ENCODE data around the gene UROC1.

The UROC1 gene

DNA sequence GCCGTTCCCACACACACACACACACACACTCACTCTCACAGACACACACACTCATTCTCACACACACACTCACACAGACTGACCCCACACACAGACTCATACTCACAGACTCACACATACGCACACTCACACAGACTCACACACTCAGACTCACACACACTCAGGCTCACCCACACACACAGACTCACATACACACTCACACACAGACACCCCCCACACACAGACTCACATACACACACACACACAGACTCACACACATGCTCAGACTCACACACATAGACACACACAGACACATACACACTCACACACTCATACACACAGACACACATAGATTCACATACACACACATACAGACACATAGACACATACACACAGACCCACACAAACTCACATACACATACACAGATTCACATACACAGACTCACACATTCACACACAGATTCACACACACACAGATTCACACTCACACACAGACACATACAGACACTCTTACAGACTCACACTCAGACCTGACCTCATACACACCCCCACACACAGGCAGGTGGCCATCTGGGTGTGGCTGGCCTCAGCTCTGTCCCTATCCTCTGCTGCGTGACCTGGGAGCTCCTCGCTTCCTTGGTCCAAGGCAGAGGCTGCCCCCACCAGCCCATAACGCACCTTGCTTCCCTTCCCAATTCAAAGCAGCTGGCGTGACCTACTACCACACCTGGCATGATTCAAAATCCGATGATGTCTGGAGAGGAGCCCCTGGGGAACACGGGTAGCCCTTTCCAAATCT is 39.3 kb upstream of the UROC1 start:
- ChIA-PET POLR2A (ENCODE audit: low non-redundant PET) (no interaction called here), CTCF (interaction anchor here (0.5 kb wide), 1 partner anchor 282 kb away, joined by 8 read pairs; no protein-coding TSS in a partner anchor)
- DNase-seq (ENCODE audit: low spot score), result no peak
- TF ChIP-seq, protein P1, sequence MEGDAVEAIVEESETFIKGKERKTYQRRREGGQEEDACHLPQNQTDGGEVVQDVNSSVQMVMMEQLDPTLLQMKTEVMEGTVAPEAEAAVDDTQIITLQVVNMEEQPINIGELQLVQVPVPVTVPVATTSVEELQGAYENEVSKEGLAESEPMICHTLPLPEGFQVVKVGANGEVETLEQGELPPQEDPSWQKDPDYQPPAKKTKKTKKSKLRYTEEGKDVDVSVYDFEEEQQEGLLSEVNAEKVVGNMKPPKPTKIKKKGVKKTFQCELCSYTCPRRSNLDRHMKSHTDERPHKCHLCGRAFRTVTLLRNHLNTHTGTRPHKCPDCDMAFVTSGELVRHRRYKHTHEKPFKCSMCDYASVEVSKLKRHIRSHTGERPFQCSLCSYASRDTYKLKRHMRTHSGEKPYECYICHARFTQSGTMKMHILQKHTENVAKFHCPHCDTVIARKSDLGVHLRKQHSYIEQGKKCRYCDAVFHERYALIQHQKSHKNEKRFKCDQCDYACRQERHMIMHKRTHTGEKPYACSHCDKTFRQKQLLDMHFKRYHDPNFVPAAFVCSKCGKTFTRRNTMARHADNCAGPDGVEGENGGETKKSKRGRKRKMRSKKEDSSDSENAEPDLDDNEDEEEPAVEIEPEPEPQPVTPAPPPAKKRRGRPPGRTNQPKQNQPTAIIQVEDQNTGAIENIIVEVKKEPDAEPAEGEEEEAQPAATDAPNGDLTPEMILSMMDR (conservative IDR thresholded peaks at IDR 0.05; ENCODE audit: low read depth), result no peak
- H3K27ac ChIP-seq, result no peak overlapping the region

DNA sequence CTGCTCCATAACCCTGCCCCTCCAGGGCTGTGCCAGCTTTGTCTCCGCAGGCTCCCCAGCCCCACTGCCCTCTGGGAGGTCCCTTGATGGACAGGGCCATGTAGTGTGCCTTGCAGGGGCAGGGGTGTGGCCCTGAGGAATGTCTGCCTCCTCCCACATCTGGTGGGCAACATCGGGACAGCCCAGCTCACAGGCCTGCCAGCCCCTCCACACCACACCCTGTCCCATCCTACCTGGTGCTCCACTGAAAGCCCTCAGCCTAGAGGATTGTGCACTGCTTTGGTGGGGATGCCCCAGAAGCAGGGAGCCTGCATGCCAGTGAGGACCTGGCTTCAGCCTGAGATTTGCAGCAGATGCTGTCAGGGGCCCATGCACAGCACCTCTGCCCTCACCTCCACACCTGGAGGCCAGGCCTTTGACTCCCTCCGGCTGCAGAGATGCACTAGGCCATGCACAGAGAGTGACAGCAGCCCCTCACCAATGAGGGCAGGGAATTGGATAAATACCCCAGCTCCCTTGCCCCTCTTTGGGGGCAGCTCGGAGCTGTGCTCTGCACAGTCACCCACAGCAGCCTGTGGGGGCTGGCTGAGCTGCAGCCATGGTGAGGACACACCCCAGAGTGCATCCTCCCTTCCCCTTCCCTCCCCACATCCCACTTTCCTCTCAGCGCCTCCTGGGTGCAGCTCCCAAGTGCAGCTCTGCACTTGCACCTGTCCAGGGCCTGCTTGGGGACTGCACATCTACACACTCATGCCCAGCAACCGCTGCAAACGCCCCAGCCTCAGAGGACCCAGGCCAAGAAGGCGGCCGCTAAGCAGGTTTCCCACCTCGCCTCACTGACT is 38.4 kb upstream of the UROC1 start:
- CTCF ChIA-PET, result no interaction called here
- POLR2A ChIA-PET (ENCODE audit: low non-redundant PET), result no interaction called here
- no peak for DNase-seq (ENCODE audit: low spot score)
- TF ChIP-seq, protein P1 (conservative IDR thresholded peaks at IDR 0.05; ENCODE audit: low read depth), result no peak
- no peak overlapping the region for H3K27ac ChIP-seq

DNA sequence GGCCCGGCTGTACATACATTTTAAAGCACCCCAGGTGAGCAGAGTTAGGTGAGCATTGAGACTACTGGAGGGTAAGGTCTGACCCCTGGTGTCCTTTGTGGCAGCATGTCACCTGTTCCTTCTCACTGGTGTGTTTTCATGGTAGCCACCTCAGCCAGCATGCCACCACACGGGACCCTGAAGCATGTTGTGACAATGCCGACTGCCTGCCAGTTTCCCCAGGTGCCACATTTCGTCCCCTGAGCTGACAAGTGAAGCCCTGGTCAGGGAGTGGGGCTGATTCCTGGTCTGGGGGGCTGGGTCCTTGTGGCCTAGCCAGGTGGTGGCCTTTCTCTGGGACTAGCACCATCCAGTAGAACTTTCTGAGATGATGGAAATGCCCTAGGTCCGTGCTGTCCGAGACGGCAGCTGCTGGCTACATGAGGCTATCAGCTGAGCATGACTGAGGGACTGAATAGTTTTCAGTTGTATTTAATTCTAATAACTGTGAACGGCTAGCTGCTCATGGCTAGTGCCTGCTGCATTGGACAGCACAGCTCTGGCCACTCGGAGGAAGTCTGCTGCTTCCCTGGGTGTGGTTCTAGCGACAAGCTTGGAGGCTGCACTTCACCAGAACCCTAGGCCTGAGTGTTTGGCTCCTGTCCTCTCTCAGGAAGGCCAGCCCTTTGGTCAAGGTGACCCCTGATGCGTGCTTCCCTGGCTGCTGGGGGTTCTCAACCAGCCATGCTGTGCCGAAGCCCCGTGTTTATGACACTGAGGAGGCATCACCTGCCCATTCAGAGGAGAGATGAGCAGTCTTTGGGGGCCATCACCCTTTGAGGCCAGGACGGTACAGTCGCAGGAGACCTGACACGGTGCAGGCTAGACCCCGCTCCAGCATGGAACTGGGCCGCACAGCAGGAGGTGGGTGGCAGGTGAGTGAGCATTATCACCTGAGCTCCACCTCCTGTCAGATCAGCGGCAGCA is 37.3 kb upstream of the UROC1 start:
- TF ChIP-seq, protein P1 (conservative IDR thresholded peaks at IDR 0.05; ENCODE audit: low read depth), result no peak

DNA sequence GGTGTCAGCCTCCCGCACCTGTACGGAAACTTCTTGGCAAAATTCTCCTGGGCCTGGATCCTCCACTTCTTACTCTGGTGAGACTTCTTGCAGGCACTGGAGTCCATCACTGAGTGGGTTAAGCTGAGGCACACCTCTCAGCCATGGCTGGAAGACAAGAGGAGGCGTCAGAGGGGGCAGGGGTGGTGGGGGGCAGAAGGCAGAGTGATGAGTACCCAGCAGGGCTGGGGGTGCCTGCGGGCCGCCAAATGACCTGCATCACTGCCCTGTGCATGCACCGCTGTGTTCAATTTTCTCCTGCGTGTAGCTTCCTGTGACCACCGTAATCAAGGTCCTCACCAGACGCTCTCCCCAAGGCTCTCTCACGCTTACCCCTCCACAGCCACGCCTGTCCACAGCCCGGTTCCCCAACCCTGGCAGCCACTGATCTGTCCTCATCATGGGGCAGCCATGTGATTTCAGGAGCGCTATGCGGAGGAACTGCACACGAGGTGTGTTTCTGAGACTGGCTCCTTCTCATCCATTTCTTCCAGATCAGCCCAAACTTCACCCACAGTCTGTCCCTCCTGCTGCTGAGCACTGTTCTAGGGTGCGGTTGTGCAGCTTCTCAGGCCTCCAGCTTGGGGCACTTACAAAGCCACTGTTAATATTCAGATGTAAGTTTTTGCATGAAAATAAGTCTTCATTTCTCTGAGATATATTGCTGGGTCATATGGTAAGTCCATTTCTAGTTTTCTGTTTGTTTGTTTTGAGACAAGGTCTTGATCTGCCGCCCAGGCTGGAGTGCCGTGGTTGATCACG is 35.9 kb upstream of the UROC1 start:
- TF ChIP-seq, protein P1 (conservative IDR thresholded peaks at IDR 0.05; ENCODE audit: low read depth), result no peak
- POLR2A ChIA-PET (ENCODE audit: low non-redundant PET), result no interaction called here
- no peak overlapping the region for H3K27ac ChIP-seq
- CTCF ChIA-PET, result no interaction called here
- DNase-seq (ENCODE audit: low spot score), result no peak

More for the DNA sequence above, 37.3 kb upstream of the UROC1 start:
- no peak for DNase-seq (ENCODE audit: low spot score)
- ChIA-PET POLR2A (ENCODE audit: low non-redundant PET) (no interaction called here), CTCF (no interaction called here)
- no peak overlapping the region for H3K27ac ChIP-seq

DNA sequence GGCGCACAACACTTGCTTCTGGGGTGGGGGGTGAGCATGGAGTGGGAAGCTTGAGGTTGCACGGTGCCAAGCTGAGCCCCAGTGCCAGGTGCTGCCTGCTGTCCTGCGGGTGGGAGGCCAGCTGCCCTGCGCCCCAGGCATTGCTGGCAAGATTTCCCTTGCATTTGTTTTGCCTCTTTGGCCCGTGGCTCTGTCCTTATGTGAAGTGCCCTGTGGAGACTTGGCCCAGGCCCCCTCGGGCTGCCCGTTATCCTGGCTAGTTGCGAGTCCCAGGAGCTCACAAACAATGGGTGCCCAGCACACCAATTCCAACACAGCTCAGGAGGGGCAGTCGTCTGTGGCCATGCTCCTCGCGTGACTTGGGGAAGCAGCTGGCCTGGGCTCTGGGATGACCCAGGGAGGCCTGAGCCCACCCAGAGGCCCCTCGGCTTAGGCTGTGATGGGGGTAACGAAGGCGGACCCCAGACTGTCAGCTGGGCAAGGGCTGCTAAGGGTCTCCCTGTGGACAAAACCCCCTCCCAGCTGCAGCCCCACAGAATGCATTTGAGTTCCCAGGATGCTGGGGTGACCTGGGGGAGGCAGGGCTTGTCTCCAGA is 35.2 kb upstream of the UROC1 start:
- no peak for DNase-seq (ENCODE audit: low spot score)
- no peak overlapping the region for H3K27ac ChIP-seq
- ChIA-PET POLR2A (ENCODE audit: low non-redundant PET) (no interaction called here), CTCF (no interaction called here)
- TF ChIP-seq, protein P1 (conservative IDR thresholded peaks at IDR 0.05; ENCODE audit: low read depth), result no peak
